Uterus (tissue), 4 donors: ENCODE results near the gene RASL10A. TPM values are rescaled to one million over a fixed set of nuclear protein-coding genes. Genes with fewer than 3 reads are reported as not detected.

Experiments
- DNase-seq, 2 donors: peaks; one replicate each; pipeline ENCODE4 v3.0.0-alpha.2; 2019 to 2020
- H3K27ac ChIP-seq, 2 donors: fragments of 200-600 bp; sonication (generic); 1 replicate in 1 of 2; 2 replicates in 1 of 2; pipeline ENCODE4 v1.5.1; 2016 to 2018
- H3K27me3 ChIP-seq, 2 donors: fragments of 200-600 bp; sonication (generic); one replicate each; pipeline ENCODE4 v1.5.1; 2018 to 2019; ENCODE audit warnings: control low read depth in 1 of 2
- H3K36me3 ChIP-seq, 2 donors: fragments of 200-600 bp; sonication (generic); one replicate each; pipeline ENCODE4 v1.5.1; 2019; ENCODE audit warnings: control low read depth in 1 of 2
- H3K4me1 ChIP-seq, 2 donors: fragments of 200-600 bp; sonication (generic); one replicate each; pipeline ENCODE4 v1.5.1; 2018 to 2019; ENCODE audit warnings: control low read depth in 1 of 2
- H3K4me3 ChIP-seq, 2 donors: fragments of 200-600 bp; sonication (generic); 1 replicate in 1 of 2; 2 replicates in 1 of 2; pipeline ENCODE4 v1.5.1; 2018 to 2019; ENCODE audit warnings: mild to moderate bottlenecking in 1 of 2
- H3K9me3 ChIP-seq, 2 donors: fragments of 200-600 bp; sonication (generic); one replicate each; pipeline ENCODE4 v1.5.1; 2019; ENCODE audit warnings: control low read depth in 1 of 2
- POLR2A ChIP-seq, 2 donors: fragments of 450-650 bp; IDR thresholded peaks; one replicate each; pipeline ENCODE4 v1.6.1; 2016; ENCODE audit warnings: antibody characterized with exemption in 2 of 2, mild to moderate bottlenecking in 1 of 2, moderate library complexity in 1 of 2
- intact Hi-C: fragments of 100-400 bp; cut with DNase I; formaldehyde crosslinking; loops from one replicate; pipeline ENCODE4 v1.15.1; 2023; ENCODE audit warnings: low total_unique reads
- total RNA-seq, 4 donors: library from RNA; depleted of rRNA in 3 of 4; stranded (reverse); fragments of >200 nt in 3 of 4; gene quantifications; one replicate each; pipeline versions ENCODE4 v1.1.0 to v1.2.4, GENCODE V29; 2014 to 2023
- TF ChIP-seq, protein P1 (sequence below), 4 experiments: fragments of 200-600 bp in 2 of 4; fragments of 450-650 bp in 2 of 4; sonication (generic) in 2 of 4; IDR thresholded peaks; one replicate each; pipeline ENCODE4 v1.5.1; 2016 to 2019; ENCODE audit warnings: antibody characterized with exemption in 4 of 4, mild to moderate bottlenecking in 2 of 4, moderate library complexity in 1 of 4
- donor health status: DM: yes; HTN: yes; CAD: no.

The RASL10A gene
- total RNA-seq, 4 donors from 2014 or later = 0.35 to 3.2 (median 0.79) TPM; not detected in 1

DNA sequence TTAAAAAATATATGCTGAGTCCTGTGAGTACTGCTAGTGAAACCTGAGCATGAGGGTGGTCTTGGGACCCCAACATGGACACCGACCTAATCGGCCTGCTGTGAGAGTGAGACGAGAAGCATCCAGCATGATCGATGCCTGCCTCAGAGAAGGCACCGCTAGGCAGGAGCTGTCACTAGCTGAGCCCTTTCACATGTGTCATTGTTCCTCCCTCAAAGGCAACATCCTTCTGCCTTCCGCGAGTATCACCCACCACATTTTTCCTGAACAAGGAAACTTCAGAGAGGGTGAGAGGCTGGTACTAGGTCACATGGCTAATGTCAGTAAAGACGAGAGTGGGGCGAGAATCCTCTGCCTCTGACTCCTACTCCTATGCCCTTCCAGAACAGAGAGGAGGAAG, 37.3 kb upstream of the RASL10A start:
- Histone ChIP-seq H3K4me1 (no peaks in the 10 kb centered on the region), H3K27ac (no peak overlapping the region), H3K9me3 (no peaks in the 10 kb centered on the region), H3K27me3 (no peaks in the 10 kb centered on the region), H3K4me3 (no peak overlapping the region), H3K36me3 (no peaks in the 10 kb centered on the region)
- no peak for TF ChIP-seq POLR2A (IDR thresholded peaks at IDR 0.05)
- TF ChIP-seq, protein P1, sequence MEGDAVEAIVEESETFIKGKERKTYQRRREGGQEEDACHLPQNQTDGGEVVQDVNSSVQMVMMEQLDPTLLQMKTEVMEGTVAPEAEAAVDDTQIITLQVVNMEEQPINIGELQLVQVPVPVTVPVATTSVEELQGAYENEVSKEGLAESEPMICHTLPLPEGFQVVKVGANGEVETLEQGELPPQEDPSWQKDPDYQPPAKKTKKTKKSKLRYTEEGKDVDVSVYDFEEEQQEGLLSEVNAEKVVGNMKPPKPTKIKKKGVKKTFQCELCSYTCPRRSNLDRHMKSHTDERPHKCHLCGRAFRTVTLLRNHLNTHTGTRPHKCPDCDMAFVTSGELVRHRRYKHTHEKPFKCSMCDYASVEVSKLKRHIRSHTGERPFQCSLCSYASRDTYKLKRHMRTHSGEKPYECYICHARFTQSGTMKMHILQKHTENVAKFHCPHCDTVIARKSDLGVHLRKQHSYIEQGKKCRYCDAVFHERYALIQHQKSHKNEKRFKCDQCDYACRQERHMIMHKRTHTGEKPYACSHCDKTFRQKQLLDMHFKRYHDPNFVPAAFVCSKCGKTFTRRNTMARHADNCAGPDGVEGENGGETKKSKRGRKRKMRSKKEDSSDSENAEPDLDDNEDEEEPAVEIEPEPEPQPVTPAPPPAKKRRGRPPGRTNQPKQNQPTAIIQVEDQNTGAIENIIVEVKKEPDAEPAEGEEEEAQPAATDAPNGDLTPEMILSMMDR (IDR thresholded peaks at IDR 0.05) = no peak
- no peak for DNase-seq
- intact Hi-C loops = no loop called here

DNA sequence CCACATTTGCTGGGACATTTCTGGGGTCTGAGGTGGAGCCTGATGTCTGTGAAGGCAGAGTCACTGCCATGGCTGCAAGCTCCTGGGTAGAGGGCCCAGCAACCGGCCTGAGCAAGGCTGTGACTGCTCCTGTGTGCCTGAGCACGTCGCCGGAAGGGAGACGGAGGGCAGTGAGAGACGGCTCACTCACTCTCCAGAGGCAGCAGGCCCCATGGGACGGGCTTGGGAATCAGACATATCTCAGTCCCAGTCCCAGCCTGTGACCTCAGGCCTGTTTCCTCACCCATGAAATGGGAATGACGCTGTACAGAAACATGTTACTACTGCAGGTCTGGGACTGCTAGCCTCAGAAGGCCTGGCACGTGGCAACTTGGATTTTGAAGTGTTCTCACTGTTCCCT, 36.4 kb upstream of the RASL10A start:
- no peak overlapping the region for H3K4me3 ChIP-seq
- no peaks in the 10 kb centered on the region for H3K9me3 ChIP-seq
- H3K4me1 ChIP-seq = no peaks in the 10 kb centered on the region
- no peak for TF ChIP-seq POLR2A (IDR thresholded peaks at IDR 0.05)
- TF ChIP-seq, protein P1 (IDR thresholded peaks at IDR 0.05) = no peak
- H3K27me3 ChIP-seq = no peaks in the 10 kb centered on the region
- no peak for DNase-seq
- intact Hi-C loops = no loop called here
- no peak overlapping the region for H3K27ac ChIP-seq
- H3K36me3 ChIP-seq = no peaks in the 10 kb centered on the region

DNA sequence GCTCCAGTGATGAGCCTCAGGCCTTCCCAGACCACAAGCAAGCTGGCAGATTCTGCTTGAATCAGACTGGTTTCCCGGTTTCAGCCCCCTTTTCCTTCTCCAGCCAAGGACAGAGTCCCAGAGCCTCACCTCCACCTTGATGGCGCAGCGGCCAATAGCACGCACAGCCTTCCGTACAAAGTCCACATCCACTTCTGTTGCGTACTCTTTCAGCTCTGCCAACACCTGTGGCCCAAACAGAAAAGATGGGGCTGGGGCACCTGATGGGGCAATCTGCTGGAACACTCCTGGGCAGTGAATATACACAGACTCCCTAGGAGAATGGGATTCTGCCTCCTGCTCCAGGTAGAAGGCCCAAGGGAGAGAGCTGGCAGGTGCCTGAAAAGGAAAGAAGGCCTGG, 35.5 kb upstream of the RASL10A start:
- no peaks in the 10 kb centered on the region for H3K36me3 ChIP-seq
- H3K4me1 ChIP-seq = no peaks in the 10 kb centered on the region
- no peak overlapping the region for H3K27ac ChIP-seq
- H3K27me3 ChIP-seq = no peaks in the 10 kb centered on the region
- no peak overlapping the region for H3K4me3 ChIP-seq
- intact Hi-C loops = no loop called here
- no peaks in the 10 kb centered on the region for H3K9me3 ChIP-seq
- DNase-seq = no peak
- TF ChIP-seq POLR2A (IDR thresholded peaks at IDR 0.05) = no peak

DNA sequence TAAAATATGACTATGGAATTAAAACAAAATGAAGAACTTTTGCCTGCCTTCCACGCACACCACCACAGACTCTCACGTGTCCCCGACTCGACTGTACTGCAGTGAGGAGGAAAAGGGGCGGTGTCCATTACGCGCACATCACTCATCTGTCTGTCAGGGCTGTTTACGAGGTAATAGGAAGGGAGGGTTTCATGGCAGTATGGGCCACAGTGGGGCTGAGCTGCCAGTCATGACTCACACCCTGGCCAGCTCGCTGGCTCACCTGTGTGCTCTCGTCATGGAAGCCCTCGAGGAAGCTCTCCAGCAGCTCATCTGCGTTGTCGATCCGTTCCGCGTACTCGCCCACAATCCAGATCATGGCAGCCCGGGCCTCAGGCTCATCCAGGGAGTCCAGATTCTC, 33.5 kb upstream of the RASL10A start:
- Histone ChIP-seq H3K4me3 (no peak overlapping the region), H3K9me3 (no peaks in the 10 kb centered on the region), H3K27ac (no peak overlapping the region), H3K4me1 (no peaks in the 10 kb centered on the region), H3K27me3 (no peaks in the 10 kb centered on the region), H3K36me3 (no peaks in the 10 kb centered on the region)
- intact Hi-C loops = no loop called here
- no peak for DNase-seq
- TF ChIP-seq, protein P1 (IDR thresholded peaks at IDR 0.05) = no peak
- no peak for TF ChIP-seq POLR2A (IDR thresholded peaks at IDR 0.05)

DNA sequence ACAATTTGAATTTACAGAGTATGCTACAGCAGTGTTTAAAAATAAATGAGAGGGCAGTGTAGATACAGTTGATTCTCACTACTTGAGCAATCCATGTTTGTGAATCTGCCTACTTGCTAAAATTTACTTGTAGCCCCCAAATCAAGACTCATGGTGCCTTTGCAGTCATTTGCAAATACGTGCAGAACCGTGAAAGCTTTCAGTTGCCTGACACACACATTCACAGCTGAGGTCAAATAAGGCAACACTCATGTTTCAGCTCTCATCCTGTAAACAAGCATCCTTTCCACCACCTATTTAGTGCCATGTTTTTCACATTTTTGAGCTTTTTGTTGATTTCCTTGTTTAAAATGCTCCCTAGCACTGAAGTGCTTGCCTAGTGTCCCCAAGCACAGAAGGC, 32.5 kb upstream of the RASL10A start:
- no peaks in the 10 kb centered on the region for H3K9me3 ChIP-seq
- intact Hi-C loops = no loop called here
- no peak for DNase-seq
- H3K36me3 ChIP-seq = no peaks in the 10 kb centered on the region
- no peak overlapping the region for H3K27ac ChIP-seq
- TF ChIP-seq, protein P1 (IDR thresholded peaks at IDR 0.05) = no peak
- no peak for TF ChIP-seq POLR2A (IDR thresholded peaks at IDR 0.05)
- H3K27me3 ChIP-seq = no peaks in the 10 kb centered on the region
- H3K4me1 ChIP-seq = no peaks in the 10 kb centered on the region
- H3K4me3 ChIP-seq = no peak overlapping the region

DNA sequence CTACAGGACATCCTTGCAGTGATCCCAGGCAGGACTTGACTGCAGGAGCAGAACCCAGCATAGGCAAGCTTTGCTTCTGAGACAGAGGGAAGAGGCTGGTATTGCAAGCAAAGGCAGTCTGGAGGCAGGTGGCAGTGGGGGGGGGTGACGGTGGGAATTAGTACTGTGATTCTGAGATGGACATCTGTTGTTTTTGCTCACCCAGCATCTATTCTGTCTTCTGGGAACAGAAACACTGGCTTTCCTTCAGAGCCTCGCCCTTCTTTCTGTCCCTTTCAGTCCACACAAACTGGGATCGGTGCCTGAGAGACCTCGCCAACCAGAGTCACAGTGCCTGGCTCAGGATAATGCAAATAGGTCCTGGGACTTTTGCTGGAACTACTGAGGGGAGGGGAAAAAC, 31.2 kb upstream of the RASL10A start:
- Histone ChIP-seq H3K27me3 (no peaks in the 10 kb centered on the region), H3K27ac (no peak overlapping the region), H3K36me3 (no peaks in the 10 kb centered on the region), H3K9me3 (no peaks in the 10 kb centered on the region), H3K4me3 (no peak overlapping the region), H3K4me1 (no peaks in the 10 kb centered on the region)
- intact Hi-C loops = no loop called here
- DNase-seq = no peak
- TF ChIP-seq POLR2A (IDR thresholded peaks at IDR 0.05) = no peak
- TF ChIP-seq, protein P1 (IDR thresholded peaks at IDR 0.05) = no peak
